GM23248 (cell line): ENCODE results near the gene PTPN14.

Source experiments
- EZH2 ChIP-seq: fragments of 200-600 bp; sonication (generic); IDR thresholded peaks from 2 replicates; pipeline ENCODE4 v1.6.1; 2018; ENCODE audit warnings: antibody characterized with exemption, mild to moderate bottlenecking; ENCODE audit not compliant: insufficient read depth, poor library complexity, severe bottlenecking
- EZH2phosphoT487 ChIP-seq: fragments of 200-600 bp; sonication (generic); IDR thresholded peaks from 2 replicates; pipeline ENCODE4 v1.6.1; 2018; ENCODE audit warnings: antibody characterized with exemption, moderate library complexity, mild to moderate bottlenecking, low read depth; ENCODE audit not compliant: insufficient read depth

- no peak for TF ChIP-seq EZH2
- TF ChIP-seq EZH2phosphoT487, result no peak
These were observed 13.4 kb downstream of the PTPN14 start for GRCh38 chr1:214537872-214538473.
